Pancreas (tissue), 10 donors: Measurements from ENCODE around the gene ATP9B. TPM values are rescaled to one million over a fixed set of nuclear protein-coding genes. Genes with fewer than 3 reads are reported as not detected.

Experiments used
- ATAC-seq, 4 donors: fragments of 200-7000 bp; cut with Tn5 transposase; one replicate each; pipeline versions ENCODE4 v1.8.0 to v1.9.1; 2020; ENCODE audit warnings: mild to moderate bottlenecking in 4 of 4, moderate library complexity in 4 of 4
- DNase-seq, 6 donors: peaks; one replicate each; pipeline ENCODE4 v3.0.0-alpha.2; 2020
- FAIRE-seq: peaks from 2 replicates; lab custom pipeline; 2012; peaks lifted over from hg19 to GRCh38; lab: Jason Lieb, UNC
- H3K27ac ChIP-seq, 4 donors: fragments of 200-600 bp; sonication (generic); 1 replicate in 3 of 4; 2 replicates in 1 of 4; pipeline versions ENCODE4 v1.5.0 to v1.8.0; 2020
- H3K27me3 ChIP-seq, 4 donors: fragments of 200-600 bp; one replicate each; pipeline ENCODE4 v1.8.0; 2021
- H3K36me3 ChIP-seq, 3 donors: fragments of 200-600 bp; sonication (generic) in 1 of 3; one replicate each; pipeline versions ENCODE4 v1.5.0 to v1.8.0; 2020 to 2021
- H3K4me1 ChIP-seq, 3 donors: fragments of 200-600 bp; one replicate each; pipeline ENCODE4 v1.8.0; 2021
- H3K4me3 ChIP-seq, 4 donors: fragments of 200-600 bp; sonication (generic) in 2 of 4; one replicate each; pipeline versions ENCODE4 v1.5.0 to v1.8.0; 2020 to 2021
- H3K9me3 ChIP-seq, 4 donors: fragments of 200-600 bp; one replicate each; pipeline ENCODE4 v1.8.0; 2021
- CTCF ChIP-seq, 4 donors: fragments of 200-600 bp; sonication (generic) in 3 of 4; IDR thresholded peaks; one replicate each; pipeline versions ENCODE4 v1.5.0 to v1.8.0; 2021; ENCODE audit warnings: antibody characterized with exemption in 4 of 4
- whole genome bisulfite sequencing, 2 donors: extraction: QIAGEN DNeasy Blood & Tissue Kit; methylation state at CpG; one replicate each; pipeline ENCODE4 v1.1.7; 2013; 5-methylcytosine and 5-hydroxymethylcytosine counted together
- intact Hi-C, 3 donors: fragments of 100-400 bp; cut with DNase I; formaldehyde crosslinking; loops; one replicate each; pipeline versions ENCODE4 v1.11.1 to v1.14.2; 2022
- polyA plus RNA-seq, 2 donors: library from polyadenylated mRNA; stranded (reverse); fragments of 200-250 nt; gene quantifications; one replicate each; pipeline ENCODE4 v1.2.3, GENCODE V29; 2013
- total RNA-seq, 6 donors: library from RNA; stranded (reverse); fragmentation: NEBNext Ultra II Directional in 4 of 6; extraction: Animal tissue kit (Norgen Biotek cat#: 25700) in 4 of 6; gene quantifications; one replicate each; pipeline versions ENCODE4 v1.2.1 to v1.2.4, GENCODE V29; 2021 to 2023
- donor health status: healthy with polysubstance abuse.
- donor health status: DM: no; HTN: no; CAD: no; lungs with moderate emphysema.
- donor health status: DM: no; HTN: no; CAD: no.
- donor health status: control.
- donor health status: control.
- donor health status: Bipolar disorder and iron deficiency.
- donor health status: DM: yes; HTN: yes; CAD: no.
- donor health status: DM: no; HTN: no; CAD: no.
- donor health status: DM: no; HTN: no; CAD: no.
- donor health status: DM: yes; HTN: yes; CAD: no.

ATP9B gene
- total and polyA plus RNA-seq, 8 donors, result 10.2 to 19.0 (median 15.5) TPM

DNA sequence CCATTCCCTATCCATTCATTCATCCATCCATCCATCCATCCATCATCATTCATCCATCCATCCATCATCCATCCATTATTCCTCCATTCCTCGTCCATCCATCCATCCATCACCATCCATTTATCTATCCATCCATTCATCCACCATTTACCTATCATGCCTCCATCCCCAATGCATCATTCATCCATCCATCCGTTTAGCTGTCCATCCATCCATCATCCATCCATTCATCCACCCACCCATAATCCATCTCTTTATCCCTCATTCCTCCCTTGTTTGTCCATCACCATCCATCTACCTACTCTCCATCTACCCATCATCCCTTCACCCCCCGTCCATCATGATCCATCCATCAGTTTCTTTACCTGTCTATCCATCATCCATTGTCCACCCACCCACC is 340.1 kb downstream of the ATP9B start:
- intact Hi-C loops, result no loop called here
- DNase-seq (no peak), ATAC-seq (no peak), FAIRE-seq (no peak)
- H3K36me3 ChIP-seq, result peaks cover 0 to 8% (median 0%) of the 10 kb centered on the region in 3 donors
- H3K4me3 ChIP-seq, result no peak overlapping the region
- H3K27ac ChIP-seq, result no peak overlapping the region
- H3K27me3 ChIP-seq, result no peaks in the 10 kb centered on the region
- H3K4me1 ChIP-seq, result no peaks in the 10 kb centered on the region
- WGBS, 2 donors, result 82 to 89% methylated on average over 3 of the region's 3 CpGs
- no peaks in the 10 kb centered on the region for H3K9me3 ChIP-seq
- no peak for TF ChIP-seq CTCF (IDR thresholded peaks at IDR 0.05)

DNA sequence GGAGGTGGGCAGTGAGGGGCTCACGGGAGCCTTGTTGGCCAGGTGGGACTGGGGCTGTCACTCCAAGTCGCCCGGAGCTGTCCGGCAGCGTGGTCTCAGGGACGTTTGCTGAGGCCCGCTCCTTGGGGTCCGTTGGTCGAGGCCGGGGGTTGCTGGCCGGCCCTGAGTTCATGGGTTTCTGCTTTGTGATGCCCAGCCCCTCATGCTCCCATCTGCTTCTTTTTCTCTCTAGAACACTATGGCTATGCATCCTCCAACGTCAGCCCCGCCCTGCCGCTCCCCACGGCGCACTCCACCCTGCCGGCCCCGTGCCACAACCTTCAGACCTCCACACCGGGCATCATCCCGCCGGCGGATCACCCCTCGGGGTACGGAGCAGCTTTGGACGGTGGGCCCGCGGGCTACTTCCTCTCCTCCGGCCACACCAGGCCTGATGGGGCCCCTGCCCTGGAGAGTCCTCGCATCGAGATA is 341.0 kb downstream of the ATP9B start:
- Histone ChIP-seq H3K27ac (no peak overlapping the region), H3K27me3 (no peaks in the 10 kb centered on the region), H3K36me3 (peaks cover 0 to 8% (median 0%) of the 10 kb centered on the region in 3 donors), H3K4me3 (no peak overlapping the region), H3K4me1 (no peaks in the 10 kb centered on the region), H3K9me3 (no peaks in the 10 kb centered on the region)
- no peak for TF ChIP-seq CTCF (IDR thresholded peaks at IDR 0.05)
- peak in 3 of 6 donors; percentile 23 to 61 (median 45) for DNase-seq
- no peak for ATAC-seq
- no peak for FAIRE-seq
- 95% methylated on average over 30 of the region's 30 CpGs for WGBS, 2 donors
- intact Hi-C loops, result no loop called here

- WGBS, 2 donors, result 97% methylated on average over 81 to 84 of the region's 84 CpGs
Measured at GRCh38 chr18:79410731-79411613, 341.8 kb downstream of the ATP9B start.

GRCh38 chr18:79411614-79412526 is 342.7 kb downstream of the ATP9B start:
- Histone ChIP-seq H3K4me1 (no peaks in the 10 kb centered on the region), H3K27ac (no peak overlapping the region), H3K9me3 (no peaks in the 10 kb centered on the region), H3K27me3 (no peaks in the 10 kb centered on the region), H3K36me3 (peaks cover 0 to 8% (median 0%) of the 10 kb centered on the region in 3 donors), H3K4me3 (no peak overlapping the region)
- no peak for FAIRE-seq
- intact Hi-C loops, result no loop called here
- WGBS, 2 donors, result 83 to 85% methylated on average over 47 of the region's 47 CpGs
- DNase-seq, result peak in 3 of 6 donors; percentile 17 to 43 (median 41)
- ATAC-seq, result no peak
- TF ChIP-seq CTCF (IDR thresholded peaks at IDR 0.05), result no peak

More at GRCh38 chr18:79410731-79411613, 341.8 kb downstream of the ATP9B start:
- Histone ChIP-seq H3K4me1 (no peaks in the 10 kb centered on the region), H3K27me3 (no peaks in the 10 kb centered on the region), H3K4me3 (no peak overlapping the region), H3K36me3 (peaks cover 0 to 8% (median 0%) of the 10 kb centered on the region in 3 donors), H3K27ac (no peak overlapping the region), H3K9me3 (no peaks in the 10 kb centered on the region)
- FAIRE-seq (no peak), ATAC-seq (no peak), DNase-seq (peak in 3 of 6 donors; percentile 32 to 79 (median 58))
- TF ChIP-seq CTCF (IDR thresholded peaks at IDR 0.05), result no peak
- intact Hi-C loops, result no loop called here
